ENCODE results near the gene PRKCZ. TPM values are rescaled to one million over a fixed set of nuclear protein-coding genes. Genes with fewer than 3 reads are reported as not detected.

PRKCZ gene
- polyA plus RNA-seq, 3 donors = 2.4 to 12.0 (median 4.3) TPM

DNA sequence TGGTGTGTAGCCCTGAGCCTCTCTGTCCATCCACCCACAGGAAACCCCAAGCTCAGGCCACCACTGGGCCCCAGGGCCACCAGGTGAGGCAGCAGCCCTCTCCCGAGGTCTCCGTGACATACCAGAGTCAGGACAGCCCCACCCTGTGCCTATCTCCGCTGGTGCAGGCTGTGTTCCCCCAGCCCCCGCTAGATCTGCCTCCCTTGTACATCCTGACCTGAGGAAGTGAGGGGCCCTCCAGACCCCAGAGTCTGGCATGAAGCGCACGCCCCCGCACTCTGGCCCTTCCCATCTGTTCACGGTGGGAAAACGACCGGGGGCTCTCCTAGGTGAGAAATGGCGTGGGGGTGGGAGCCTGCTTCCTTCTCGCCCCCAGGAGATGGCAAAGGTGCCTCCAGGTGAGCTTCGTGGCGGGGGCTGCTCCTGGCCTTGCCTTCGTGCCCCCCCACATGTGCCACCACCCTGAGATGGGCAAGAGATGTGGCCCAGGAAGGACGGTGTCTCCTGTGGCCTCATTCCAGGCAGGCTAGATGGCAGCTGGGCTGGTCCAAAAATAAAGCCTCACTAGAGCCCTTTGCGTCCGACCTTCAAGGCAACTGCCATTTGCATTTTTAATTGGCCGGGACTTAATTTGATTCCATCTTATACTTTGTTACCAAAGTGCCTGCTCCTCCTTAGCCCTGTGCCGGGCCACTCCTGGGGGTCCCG is 28.0 kb upstream of the PRKCZ start:
- WGBS, 3 donors = 67 to 69% (median 69%) methylated on average over 21 of the region's 21 CpGs
- H3K27ac ChIP-seq (ENCODE audit: low read depth, low read length) = no peak overlapping the region

DNA sequence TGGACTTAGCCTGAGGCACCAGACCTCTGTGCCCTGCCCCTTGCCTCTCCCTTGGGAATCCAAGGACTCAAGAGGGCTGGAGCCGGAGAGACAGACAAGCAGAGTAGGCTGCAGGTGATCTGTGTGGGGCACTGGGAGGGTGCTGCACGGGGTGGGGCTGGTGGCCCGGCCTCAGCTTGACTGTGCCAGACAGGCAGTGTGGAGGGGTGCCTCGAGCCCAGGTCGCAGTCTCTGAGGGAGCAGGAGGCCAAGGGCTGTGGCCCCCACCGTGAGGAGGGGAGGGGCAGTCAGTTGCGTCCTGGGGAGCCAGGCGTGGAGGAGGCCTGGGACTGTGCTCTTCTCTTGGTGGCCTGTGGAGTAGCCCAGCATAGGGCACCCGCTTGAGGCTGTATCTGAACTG is 27.0 kb upstream of the PRKCZ start:
- no peak overlapping the region for H3K27ac ChIP-seq (ENCODE audit: low read depth, low read length)
- WGBS, 3 donors = 72 to 86% (median 81%) methylated on average over 8 to 9 of the region's 9 CpGs

DNA sequence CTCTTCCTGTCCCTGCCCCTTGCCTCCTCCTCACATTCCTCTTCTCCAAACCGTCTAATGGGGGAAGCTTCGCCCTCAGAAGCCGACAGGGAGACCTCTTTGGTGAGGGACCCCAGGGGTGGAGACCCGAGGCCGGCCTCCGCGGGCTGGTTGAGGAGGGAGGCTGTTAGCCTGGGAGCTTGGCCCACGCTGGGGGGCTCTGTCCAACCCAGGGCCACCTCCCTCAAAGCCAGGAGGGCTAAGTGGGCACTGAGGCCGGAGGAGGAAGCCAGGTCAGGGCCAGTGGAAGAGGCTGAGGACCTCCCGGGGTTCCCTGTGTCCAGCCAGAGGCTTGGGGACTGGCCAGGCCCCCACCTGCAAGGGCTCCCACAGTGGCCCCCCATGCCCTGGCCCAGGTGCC is 25.8 kb upstream of the PRKCZ start:
- H3K27ac ChIP-seq (ENCODE audit: low read depth, low read length) = no peak overlapping the region
- 83 to 89% (median 84%) methylated on average over 10 of the region's 10 CpGs for WGBS, 3 donors

DNA sequence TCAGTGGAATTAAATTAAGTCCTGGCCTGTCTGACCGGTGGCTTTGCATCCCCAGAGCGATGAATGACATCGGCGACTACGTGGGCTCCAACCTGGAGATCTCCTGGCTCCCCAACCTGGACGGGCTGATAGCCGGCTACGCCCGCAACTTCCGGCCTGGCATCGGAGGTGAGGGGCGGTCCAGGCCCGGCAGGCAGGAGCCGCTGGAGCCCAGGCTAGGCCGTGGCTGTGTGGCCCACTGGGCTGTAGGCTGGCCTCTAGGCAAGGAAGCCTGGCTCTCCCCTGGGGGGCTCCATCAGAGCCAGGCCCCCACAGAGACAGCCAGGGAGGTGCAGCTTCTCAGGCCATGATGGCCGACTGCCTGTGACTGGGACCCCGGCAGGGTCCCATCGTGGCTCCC is 25.3 kb upstream of the PRKCZ start:
- no peak overlapping the region for H3K27ac ChIP-seq (ENCODE audit: low read depth, low read length)
- WGBS, 3 donors = 82 to 90% (median 88%) methylated on average over 18 of the region's 18 CpGs

DNA sequence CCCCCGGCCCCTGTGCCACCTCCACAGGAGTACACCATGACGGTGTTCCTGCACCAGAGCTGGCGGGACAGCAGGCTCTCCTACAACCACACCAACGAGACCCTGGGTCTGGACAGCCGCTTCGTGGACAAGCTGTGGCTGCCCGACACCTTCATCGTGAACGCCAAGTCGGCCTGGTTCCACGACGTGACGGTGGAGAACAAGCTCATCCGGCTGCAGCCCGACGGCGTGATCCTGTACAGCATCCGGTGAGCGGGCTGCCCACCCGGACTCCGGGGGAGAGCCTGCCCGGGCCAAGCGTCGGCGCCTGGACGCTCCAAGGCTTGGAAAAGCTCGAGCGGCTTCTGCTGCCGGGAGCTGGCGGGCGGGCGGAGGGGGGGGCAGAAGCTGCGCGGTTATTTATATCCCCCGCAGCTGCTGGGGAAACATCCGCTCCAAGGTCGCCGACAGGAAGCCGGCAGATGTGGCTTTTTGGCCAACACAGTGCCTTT is 24.7 kb upstream of the PRKCZ start:
- WGBS, 3 donors = 29 to 57% (median 41%) methylated on average over 39 of the region's 39 CpGs
- H3K27ac ChIP-seq (ENCODE audit: low read depth, low read length) = no peak overlapping the region

DNA sequence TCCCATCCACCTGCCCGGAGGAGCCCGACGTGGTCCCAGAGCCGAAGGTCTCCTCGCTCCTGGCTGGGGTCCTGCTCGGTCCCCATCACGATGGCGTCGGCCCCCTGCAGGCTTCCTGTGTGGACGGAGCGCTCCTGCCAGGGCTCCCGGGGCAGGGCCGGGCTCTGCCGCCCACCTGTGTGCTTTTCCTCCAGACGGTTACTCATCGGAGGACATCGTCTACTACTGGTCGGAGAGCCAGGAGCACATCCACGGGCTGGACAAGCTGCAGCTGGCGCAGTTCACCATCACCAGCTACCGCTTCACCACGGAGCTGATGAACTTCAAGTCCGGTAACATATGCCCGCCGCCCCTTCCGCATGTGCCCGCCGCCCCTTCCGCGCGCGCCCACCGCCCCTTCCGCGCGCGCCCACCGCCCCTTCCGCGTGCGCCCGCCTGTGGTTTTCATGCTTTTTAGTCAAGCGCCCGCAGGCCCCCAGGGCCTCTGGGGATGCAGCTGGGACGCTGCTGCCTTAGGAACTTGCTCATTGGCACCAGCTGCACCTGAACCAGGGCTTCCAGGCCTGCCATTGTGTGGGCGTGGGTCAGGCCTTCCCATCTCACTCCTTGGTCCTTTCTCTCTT is 22.1 kb upstream of the PRKCZ start:
- WGBS, 3 donors = 87 to 90% (median 89%) methylated on average over 43 to 46 of the region's 46 CpGs
- H3K27ac ChIP-seq (ENCODE audit: low read depth, low read length) = no peak overlapping the region

DNA sequence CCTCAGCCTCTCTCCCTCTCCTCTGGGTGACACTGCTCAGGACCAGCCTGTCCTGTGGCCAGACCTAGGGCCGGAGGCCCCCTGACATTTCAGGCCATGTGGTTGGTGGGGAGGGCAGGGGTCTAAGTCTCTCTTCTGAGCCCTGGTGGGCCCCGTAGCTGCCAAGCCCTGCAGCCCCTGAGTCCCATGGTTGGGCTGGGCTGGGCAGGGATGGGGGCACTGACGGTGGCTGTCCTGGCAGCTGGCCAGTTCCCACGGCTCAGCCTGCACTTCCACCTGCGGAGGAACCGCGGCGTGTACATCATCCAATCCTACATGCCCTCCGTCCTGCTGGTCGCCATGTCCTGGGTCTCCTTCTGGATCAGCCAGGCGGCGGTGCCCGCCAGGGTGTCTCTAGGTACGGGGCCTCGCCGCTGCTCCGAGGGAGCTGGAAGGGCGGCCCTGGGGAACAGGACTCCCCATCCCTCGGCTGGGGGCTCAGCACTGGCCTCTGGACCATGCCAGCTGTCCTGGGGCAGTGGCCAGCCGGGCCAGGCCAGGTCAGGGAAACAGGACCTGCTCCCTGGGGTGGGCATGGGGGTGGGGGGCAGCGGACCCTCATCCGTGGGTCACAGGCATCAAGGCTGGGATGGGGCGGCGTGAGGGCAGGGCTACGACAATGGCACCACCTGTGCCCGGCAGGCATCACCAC is 21.2 kb upstream of the PRKCZ start:
- H3K27ac ChIP-seq (ENCODE audit: low read depth, low read length) = no peak overlapping the region
- WGBS, 3 donors = 66 to 87% (median 87%) methylated on average over 26 of the region's 26 CpGs

DNA sequence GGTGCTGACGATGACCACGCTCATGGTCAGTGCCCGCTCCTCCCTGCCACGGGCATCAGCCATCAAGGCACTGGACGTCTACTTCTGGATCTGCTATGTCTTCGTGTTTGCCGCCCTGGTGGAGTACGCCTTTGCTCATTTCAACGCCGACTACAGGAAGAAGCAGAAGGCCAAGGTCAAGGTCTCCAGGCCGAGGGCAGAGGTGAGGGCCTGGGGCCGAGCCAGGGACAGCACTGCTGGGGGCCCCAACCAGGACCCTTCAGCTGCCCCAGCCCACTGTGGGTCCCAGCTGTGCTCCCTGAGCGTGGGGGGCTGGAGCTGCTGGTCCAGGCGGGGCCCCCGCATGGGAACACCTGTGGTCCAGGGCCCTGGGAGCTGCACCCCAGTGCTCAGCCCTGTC is 20.6 kb upstream of the PRKCZ start:
- 76 to 91% (median 87%) methylated on average over 15 of the region's 15 CpGs for WGBS, 3 donors
- no peak overlapping the region for H3K27ac ChIP-seq (ENCODE audit: low read depth, low read length)

DNA sequence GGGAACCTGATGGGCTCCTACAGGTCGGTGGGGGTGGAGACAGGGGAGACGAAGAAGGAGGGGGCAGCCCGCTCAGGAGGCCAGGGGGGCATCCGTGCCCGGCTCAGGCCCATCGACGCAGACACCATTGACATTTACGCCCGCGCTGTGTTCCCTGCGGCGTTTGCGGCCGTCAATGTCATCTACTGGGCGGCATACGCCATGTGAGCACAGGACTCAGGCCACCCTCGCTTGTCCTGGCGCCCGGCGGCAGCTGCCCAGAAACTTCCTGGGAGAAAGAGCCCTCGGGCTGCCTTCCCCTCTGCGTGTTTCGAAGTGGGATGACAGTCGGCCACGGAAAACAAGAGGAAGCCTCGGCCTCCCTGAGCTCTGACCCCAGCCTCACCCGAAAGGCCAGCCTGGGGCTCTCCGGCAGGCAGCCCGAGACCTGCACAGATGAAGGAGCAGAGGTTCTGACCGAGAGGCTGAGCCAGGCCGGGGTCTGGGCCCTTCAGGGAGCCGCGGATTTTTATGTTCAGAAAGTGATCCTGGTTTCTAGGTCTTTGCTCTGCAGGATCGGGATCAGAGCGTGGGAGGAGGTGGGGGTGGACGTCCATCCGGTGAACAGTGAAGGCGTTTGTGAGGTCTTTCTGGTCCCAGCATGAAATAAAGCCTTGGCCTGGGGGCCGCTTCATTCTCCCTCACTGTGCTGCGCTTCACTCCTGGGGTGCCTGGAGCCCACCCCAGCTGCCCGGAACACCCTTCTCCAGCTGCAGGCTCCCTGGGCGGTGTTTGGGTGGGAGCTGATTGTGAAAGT is 19.9 kb upstream of the PRKCZ start:
- H3K27ac ChIP-seq (ENCODE audit: low read depth, low read length) = no peak overlapping the region
- WGBS, 3 donors = 79 to 87% (median 86%) methylated on average over 42 of the region's 42 CpGs

DNA sequence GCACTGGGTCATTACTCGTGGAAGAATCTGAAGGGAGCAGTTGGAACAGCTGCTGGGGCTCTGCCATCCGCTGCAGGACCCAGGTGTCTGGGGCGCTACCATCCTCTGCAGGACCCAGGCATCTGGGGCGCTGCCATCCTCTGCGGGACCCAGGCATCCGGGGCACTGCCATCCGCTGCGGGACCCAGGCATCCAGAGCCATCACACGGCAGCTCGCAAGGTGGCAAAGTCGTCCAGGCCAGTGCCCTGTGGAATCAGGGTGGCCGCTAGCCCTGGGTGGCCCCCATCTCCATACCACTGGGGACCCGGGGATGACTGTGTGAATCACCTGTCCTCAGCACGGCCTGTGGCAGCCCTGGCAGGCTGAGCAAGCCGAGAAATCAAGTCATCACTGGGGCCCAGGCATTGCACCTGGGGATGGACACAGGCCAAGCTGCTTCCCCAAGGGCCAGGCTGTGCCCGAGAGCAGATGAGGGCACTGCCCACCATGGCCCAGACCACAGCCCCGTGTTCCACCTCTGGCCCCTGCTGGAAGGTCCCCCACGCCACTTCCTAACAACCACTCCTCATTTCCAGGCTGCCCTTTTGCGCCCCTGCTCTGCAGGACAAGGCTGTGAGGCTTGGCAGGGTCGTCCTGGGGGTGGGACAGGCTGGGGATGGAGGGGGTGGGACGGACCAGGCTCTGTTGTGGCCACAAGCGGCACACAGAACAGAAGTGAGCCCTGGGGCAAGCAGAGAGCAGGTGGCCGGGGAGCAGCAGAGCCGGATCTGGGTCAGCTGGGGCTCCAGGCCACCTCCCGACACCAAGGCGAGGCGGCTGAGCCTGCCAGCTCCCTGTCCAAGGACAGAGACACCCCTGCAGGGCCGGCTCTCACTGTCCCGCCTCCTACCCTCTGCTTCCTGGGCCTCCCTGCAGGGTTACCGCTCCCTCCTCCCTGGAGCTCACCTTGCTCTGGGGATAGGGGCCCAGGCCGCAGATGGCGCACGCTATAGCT is 18.4 kb upstream of the PRKCZ start:
- 75 to 84% (median 84%) methylated on average over 31 to 33 of the region's 33 CpGs for WGBS, 3 donors
- H3K27ac ChIP-seq (ENCODE audit: low read depth, low read length) = no peak overlapping the region

DNA sequence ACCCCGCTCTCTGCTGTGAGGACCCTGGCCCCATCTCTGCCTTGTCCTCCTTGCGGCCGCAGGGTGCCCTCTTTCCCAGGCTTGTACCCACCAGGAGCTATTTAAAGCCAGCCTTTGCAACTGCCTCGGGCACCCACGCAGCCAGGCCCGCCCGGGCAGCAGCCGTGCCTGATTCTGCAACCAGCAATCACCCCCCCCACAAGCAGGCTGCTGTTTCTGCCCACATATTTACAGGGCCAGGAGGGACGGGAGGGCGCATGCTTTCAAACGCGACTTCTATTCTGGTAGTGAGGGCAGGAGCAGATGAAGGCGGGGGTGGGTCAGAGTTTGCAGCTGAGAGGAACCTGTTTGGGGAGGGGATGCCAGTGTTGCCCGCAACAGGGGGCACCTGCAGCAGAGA is 17.5 kb upstream of the PRKCZ start:
- 76 to 87% (median 84%) methylated on average over 14 of the region's 14 CpGs for WGBS, 3 donors
- H3K27ac ChIP-seq (ENCODE audit: low read depth, low read length) = no peak overlapping the region

DNA sequence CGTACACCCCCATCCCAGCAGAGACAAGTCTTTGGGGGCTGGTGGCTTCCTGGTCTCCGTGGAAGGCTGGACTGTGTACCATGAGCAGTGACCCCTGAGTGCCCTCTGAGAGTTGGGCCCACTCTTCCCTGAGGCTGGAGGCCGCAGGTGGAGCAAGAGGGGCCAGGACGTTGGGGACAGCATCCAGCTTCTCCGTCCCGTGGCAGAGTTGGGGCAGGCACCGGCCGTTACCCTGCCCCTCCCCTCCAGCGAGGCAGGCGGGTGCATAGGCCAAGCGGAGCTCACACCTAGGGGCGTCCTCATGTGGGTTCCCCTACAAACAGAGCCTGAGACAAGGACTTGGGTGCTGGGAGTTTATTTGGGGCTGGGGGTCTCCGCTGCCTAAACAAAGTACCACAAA is 17.0 kb upstream of the PRKCZ start:
- no peak overlapping the region for H3K27ac ChIP-seq (ENCODE audit: low read depth, low read length)
- 78 to 84% (median 81%) methylated on average over 13 of the region's 13 CpGs for WGBS, 3 donors

DNA sequence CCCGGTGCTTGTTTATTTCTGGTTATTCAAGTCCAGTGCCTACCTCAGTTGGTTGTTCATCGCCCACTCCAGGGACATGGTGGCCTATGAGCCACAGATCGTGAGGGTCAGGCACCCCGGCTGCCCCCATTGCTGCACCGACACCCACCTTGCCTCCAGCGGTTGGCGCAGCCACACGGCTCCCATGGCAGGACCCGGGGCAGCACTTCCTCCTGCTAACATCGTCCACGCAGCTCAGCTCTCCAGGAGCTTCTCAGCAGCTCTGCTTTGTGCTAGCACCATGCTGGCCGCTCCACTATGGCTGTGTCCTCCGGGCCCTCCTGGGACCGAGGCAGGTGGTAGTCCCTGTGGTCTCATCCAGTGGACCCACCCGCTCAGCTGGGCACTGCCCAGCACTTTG is 13.9 kb upstream of the PRKCZ start:
- no peak overlapping the region for H3K27ac ChIP-seq (ENCODE audit: low read depth, low read length)
- 82 to 85% (median 82%) methylated on average over 15 of the region's 15 CpGs for WGBS, 3 donors

DNA sequence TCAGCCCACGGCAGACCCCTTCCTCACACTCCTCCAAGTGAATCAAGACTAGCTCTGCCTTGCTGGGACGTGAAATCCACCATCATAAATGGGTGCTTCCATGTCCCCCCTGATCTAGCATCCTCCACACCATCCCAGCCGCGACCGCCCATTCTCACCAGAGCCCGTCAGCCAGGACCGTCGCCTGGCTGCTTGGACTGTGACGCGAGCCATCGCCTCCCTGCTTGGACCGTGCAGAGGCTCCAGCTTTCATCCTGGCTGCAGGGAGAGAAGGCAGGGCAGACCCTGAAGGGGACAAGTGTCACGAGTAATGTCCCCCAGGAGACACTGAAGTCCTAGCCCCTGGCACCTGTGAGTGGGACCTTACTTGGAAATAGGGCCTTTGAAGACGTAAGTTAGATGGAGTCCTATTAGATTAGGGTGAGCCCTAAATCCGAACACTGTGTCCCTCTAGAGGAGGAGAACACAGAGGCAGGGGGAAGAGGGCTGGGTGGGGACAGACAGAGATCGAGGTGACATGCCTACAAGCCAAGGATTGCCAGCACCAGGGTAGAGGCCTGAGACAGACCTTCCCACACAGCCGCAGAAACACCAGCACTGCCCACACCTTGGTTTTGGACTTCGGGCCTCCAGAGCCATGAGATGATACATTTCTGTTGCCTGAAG is 12.8 kb upstream of the PRKCZ start:
- H3K27ac ChIP-seq (ENCODE audit: low read depth, low read length) = no peak overlapping the region
- 79 to 85% (median 81%) methylated on average over 18 of the region's 18 CpGs for WGBS, 3 donors

DNA sequence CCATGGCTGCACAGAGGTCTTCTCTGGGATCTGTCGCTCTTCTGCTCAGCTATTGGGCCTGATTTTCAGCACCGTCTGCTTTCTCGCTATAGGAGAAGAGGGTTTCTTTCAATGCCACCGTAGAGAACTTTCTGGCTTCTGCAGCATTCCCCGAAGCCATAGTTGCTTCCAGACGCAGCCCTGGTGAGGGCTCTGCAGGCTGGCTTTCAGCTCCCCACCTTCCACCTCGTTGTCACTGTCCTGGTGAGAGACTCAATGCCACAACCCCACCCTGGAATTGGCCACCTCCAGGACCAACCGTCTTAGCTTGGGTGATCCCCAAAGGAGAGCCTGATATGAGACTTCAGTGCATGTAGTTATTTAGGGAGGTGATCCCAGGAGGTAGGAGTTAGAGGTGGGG is 12.0 kb upstream of the PRKCZ start:
- no peak overlapping the region for H3K27ac ChIP-seq (ENCODE audit: low read depth, low read length)
- WGBS, 3 donors = 86 to 91% (median 90%) methylated on average over 8 of the region's 8 CpGs

DNA sequence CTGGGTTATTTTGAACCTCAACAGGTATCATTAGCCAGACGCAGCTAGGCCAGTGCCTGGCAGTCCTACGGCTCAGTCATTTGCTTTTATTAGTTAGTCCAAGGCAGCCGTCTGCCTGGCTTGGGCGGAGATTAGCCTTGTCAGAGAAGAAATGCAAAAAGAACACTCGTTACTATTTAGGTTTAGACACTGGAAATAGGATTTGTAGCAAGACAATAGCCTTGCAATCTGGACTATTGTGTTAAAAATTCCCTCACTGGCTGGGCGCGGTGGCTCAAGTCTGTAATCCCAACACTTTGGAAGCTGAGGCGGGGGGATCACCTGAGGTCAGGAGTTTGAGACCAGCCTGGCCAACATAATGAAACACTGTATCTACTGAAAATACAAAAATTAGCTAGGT is 11.0 kb upstream of the PRKCZ start:
- H3K27ac ChIP-seq (ENCODE audit: low read depth, low read length) = no peak overlapping the region
- WGBS, 3 donors = 82 to 90% (median 87%) methylated on average over 8 of the region's 8 CpGs

DNA sequence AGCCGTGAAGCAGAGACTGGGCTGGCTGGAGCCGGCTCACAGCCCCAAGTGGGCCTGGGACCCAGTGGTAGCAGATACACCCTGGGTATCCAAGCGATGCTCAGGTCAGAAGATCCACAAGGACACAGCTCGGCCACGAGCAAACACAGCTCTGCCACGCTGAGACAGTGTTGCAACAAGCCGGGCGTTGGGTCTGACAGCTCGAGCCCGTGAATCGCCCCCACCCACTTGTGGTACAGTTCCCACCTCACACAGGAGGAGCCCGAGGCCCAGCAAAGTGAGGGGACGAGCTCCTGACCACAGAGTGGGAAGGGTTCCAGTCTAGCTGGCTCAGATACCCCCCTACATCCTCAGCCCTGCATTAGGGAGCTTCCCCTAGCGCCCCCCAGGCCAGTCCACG is 8.9 kb upstream of the PRKCZ start:
- WGBS, 3 donors = 71 to 78% (median 76%) methylated on average over 15 of the region's 15 CpGs
- H3K27ac ChIP-seq (ENCODE audit: low read depth, low read length) = no peak overlapping the region

All from adipose tissue (tissue), 3 donors.